GM18505 (cell line): Measurements from ENCODE around the gene CCDC9.

Source experiments
- ATAC-seq: cut with Tn5 transposase; IDR thresholded peaks from one replicate; pipeline ENCODE4 v1.9.1; 2021; ENCODE audit not compliant: unreplicated experiment
- POLR2A ChIP-seq: IDR thresholded peaks from 4 replicates; pipeline ENCODE4 v1.6.1; 2011; ENCODE audit warnings: borderline replicate concordance; ENCODE audit not compliant: insufficient read depth, insufficient read length; ENCODE audit errors: extremely low read depth

CCDC9 gene

GRCh38 chr19:47310819-47311218 is 54.5 kb downstream of the CCDC9 start:
- no peak for TF ChIP-seq POLR2A
- ATAC-seq = no peak

GRCh38 chr19:47312366-47313006 is 56.2 kb downstream of the CCDC9 start:
- no peak for ATAC-seq
- no peak for TF ChIP-seq POLR2A

- TF ChIP-seq POLR2A = no peak
Observed at GRCh38 chr19:47313754-47314295, 57.5 kb downstream of the CCDC9 start.

DNA sequence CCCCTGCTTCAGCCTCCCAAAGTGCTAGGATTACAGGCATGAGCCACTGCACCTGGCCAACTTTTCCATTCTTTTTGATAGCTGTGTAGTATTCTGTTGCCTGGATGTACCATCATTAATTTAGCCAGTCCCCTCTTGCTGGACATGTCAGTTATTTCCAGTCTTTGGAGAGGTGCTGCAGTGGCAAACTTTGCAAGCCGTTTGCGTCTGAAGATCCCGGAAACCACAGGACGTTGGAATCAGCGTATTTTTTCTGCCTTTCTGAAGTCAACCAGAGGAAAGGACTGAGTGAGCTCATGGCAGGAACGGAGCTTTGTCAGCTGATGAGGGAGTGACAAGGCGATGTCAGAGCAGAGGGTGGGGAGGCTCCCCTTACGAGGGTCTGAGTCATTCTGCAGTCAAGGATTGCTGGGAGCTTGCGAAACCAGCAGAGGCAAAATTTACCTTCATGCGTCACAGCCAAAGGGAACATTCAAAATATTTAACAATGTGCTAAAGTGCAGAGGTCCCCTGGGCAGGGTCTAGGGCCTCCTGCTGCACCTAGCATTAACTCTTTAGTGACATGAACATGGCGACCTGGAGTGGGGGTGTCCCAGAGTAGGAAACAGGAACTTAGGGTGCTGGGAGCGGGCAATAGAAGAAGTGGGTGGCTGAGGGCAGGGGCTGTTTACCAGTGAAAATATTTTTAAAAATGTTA is 58.9 kb downstream of the CCDC9 start:
- TF ChIP-seq POLR2A = no peak
- no peak for ATAC-seq

More at GRCh38 chr19:47313754-47314295, 57.5 kb downstream of the CCDC9 start:
- ATAC-seq = no peak

- ATAC-seq = no peak
Observed at GRCh38 chr19:47316513-47316912, 60.2 kb downstream of the CCDC9 start.

DNA sequence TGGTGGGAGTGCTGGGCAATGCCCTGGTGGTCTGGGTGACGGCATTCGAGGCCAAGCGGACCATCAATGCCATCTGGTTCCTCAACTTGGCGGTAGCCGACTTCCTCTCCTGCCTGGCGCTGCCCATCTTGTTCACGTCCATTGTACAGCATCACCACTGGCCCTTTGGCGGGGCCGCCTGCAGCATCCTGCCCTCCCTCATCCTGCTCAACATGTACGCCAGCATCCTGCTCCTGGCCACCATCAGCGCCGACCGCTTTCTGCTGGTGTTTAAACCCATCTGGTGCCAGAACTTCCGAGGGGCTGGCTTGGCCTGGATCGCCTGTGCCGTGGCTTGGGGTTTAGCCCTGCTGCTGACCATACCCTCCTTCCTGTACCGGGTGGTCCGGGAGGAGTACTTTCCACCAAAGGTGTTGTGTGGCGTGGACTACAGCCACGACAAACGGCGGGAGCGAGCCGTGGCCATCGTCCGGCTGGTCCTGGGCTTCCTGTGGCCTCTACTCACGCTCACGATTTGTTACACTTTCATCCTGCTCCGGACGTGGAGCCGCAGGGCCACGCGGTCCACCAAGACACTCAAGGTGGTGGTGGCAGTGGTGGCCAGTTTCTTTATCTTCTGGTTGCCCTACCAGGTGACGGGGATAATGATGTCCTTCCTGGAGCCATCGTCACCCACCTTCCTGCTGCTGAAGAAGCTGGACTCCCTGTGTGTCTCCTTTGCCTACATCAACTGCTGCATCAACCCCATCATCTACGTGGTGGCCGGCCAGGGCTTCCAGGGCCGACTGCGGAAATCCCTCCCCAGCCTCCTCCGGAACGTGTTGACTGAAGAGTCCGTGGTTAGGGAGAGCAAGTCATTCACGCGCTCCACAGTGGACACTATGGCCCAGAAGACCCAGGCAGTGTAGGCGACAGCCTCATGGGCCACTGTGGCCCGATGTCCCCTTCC is 63.9 kb downstream of the CCDC9 start:
- ATAC-seq = no peak
- no peak for TF ChIP-seq POLR2A

More at GRCh38 chr19:47316513-47316912, 60.2 kb downstream of the CCDC9 start:
- no peak for TF ChIP-seq POLR2A
